AG10803 (cell line): Measurements from ENCODE around the gene MRPL14.

ENCODE experiments used
- DNase-seq: peaks from one replicate; pipeline ENCODE4 v3.0.0; 2010; ENCODE audit warnings: low read depth
- H3K4me3 ChIP-seq: 2 replicates; pipeline ENCODE4 v1.5.1; 2011; ENCODE audit warnings: mild to moderate bottlenecking, low read length, control low read depth
- CTCF ChIP-seq: conservative IDR thresholded peaks from 2 replicates; pipeline ENCODE4 v1.5.1; 2011; ENCODE audit warnings: mild to moderate bottlenecking, low read length, control low read depth, inconsistent platforms

MRPL14 gene

GRCh38 chr6:44085219-44085618, 42.0 kb downstream of the MRPL14 start:
- no peak overlapping the region for H3K4me3 ChIP-seq
- no peak for DNase-seq

GRCh38 chr6:44084231-44085014, 42.8 kb downstream of the MRPL14 start:
- no peak overlapping the region for H3K4me3 ChIP-seq
- DNase-seq, result peak; percentile 70
- TF ChIP-seq CTCF, result no peak

More at GRCh38 chr6:44085219-44085618, 42.0 kb downstream of the MRPL14 start:
- TF ChIP-seq CTCF, result no peak

- DNase-seq, result no peak
- no peak for TF ChIP-seq CTCF
- no peak overlapping the region for H3K4me3 ChIP-seq
Observed at GRCh38 chr6:44082872-44083321, 44.4 kb downstream of the MRPL14 start.

GRCh38 chr6:44081753-44082152, 45.5 kb downstream of the MRPL14 start:
- no peak overlapping the region for H3K4me3 ChIP-seq
- DNase-seq, result no peak
- TF ChIP-seq CTCF, result no peak

- H3K4me3 ChIP-seq, result no peak overlapping the region
- no peak for TF ChIP-seq CTCF
- DNase-seq, result no peak
Observed at GRCh38 chr6:44080561-44081521, 46.4 kb downstream of the MRPL14 start.

GRCh38 chr6:44079672-44080071, 47.6 kb downstream of the MRPL14 start:
- no peak for TF ChIP-seq CTCF
- DNase-seq, result no peak
- H3K4me3 ChIP-seq, result no peak overlapping the region
